Endothelial cell of umbilical vein (primary cell): Measurements from ENCODE around the gene KANSL1L. TPM values are rescaled to one million over a fixed set of nuclear protein-coding genes. Genes with fewer than 3 reads are reported as not detected.
A peak's percentile ranks its signal among the peaks of the same experiment; 100 is the strongest.

Source experiments
- BruUV-seq: library from RNA; stranded (reverse); fragments of 400-500 nt; replicated peaks from 2 replicates; lab custom pipeline; 2021; lab: Mats Ljungman, UMichigan
- CTCF ChIA-PET: fragments of 300-600, 350-600 bp; sonication (Branson Sonifier 250); formaldehyde crosslinking; loops from one replicate; lab custom pipeline; 2021; ENCODE audit warnings: antibody characterized with exemption, inconsistent platforms; lab: Charles Lee
- POLR2A ChIA-PET: fragments of 300-600, 350-600 bp; sonication (Branson Sonifier 250); formaldehyde crosslinking; loops from one replicate; lab custom pipeline; 2021; ENCODE audit warnings: antibody characterized with exemption, inconsistent platforms; lab: Charles Lee
- DNase-seq: peaks from one replicate; pipeline ENCODE4 v3.0.0-alpha.2; 2011; ENCODE audit warnings: low read depth, low spot score
- FAIRE-seq: peaks from 2 replicates; lab custom pipeline; 2011; peaks lifted over from hg19 to GRCh38; lab: Jason Lieb, UNC
- H2AFZ ChIP-seq: 2 replicates; pipeline ENCODE4 v1.6.0; 2012; ENCODE audit warnings: low read depth, low read length, control low read depth, inconsistent platforms
- H3K27ac ChIP-seq: 2 replicates; pipeline ENCODE4 v1.5.1; 2011; ENCODE audit warnings: low read depth, mild to moderate bottlenecking, control low read depth, low read length, moderate library complexity; ENCODE audit not compliant: insufficient read depth
- H3K27me3 ChIP-seq, 2 experiments: 2 replicates each; pipeline versions ENCODE4 v1.6.0 to v1.6.1; 2011; ENCODE audit warnings: low read length in 2 of 2, mixed read lengths in 1 of 2; ENCODE audit not compliant: control insufficient read depth in 2 of 2, insufficient read depth in 2 of 2
- H3K36me3 ChIP-seq, 2 experiments: 2 replicates in 1 of 2; 3 replicates in 1 of 2; pipeline ENCODE4 v1.5.1; 2011; ENCODE audit warnings: low read length in 2 of 2, mild to moderate bottlenecking in 1 of 2, moderate library complexity in 1 of 2; ENCODE audit not compliant: control insufficient read depth in 2 of 2, insufficient read depth in 2 of 2; ENCODE audit errors: extremely low read depth in 1 of 2
- H3K4me1 ChIP-seq: 3 replicates; pipeline ENCODE4 v1.5.1; 2011; ENCODE audit warnings: mild to moderate bottlenecking, low read length; ENCODE audit not compliant: control insufficient read depth, insufficient read depth; ENCODE audit errors: extremely low read depth
- H3K4me2 ChIP-seq: 2 replicates; pipeline ENCODE4 v1.6.1; 2011; ENCODE audit warnings: low read length, control low read depth, mixed read lengths; ENCODE audit not compliant: insufficient read depth
- H3K4me3 ChIP-seq, 3 experiments: fragments of 200-600 bp in 1 of 3; sonication (generic), shearing (Covaris generic) in 1 of 3; replicated peaks in 1 of 3; 2 replicates each; pipeline ENCODE4 v1.5.1; 2011 to 2016; ENCODE audit warnings: control low read depth in 3 of 3, low read length in 3 of 3, mild to moderate bottlenecking in 2 of 3, inconsistent platforms in 1 of 3, low read depth in 1 of 3, moderate library complexity in 1 of 3; ENCODE audit not compliant: insufficient read depth in 1 of 3
- H3K79me2 ChIP-seq: 2 replicates; pipeline ENCODE4 v1.6.0; 2012; ENCODE audit warnings: low read length, inconsistent platforms; ENCODE audit not compliant: control insufficient read depth, insufficient read depth
- H3K9ac ChIP-seq: replicated peaks from 2 replicates; pipeline ENCODE3; 2011; ENCODE audit warnings: low read length, control low read depth; ENCODE audit not compliant: insufficient read depth; ENCODE audit errors: extremely low read depth
- H3K9me1 ChIP-seq: replicated peaks from 3 replicates; pipeline ENCODE4 v1.6.0; 2011; ENCODE audit warnings: mild to moderate bottlenecking, low read length; ENCODE audit not compliant: control insufficient read depth, insufficient read depth; ENCODE audit errors: extremely low read depth
- H3K9me3 ChIP-seq: replicated peaks from 2 replicates; pipeline ENCODE4 v1.5.1; 2012; ENCODE audit warnings: low read length, inconsistent platforms; ENCODE audit not compliant: control insufficient read depth, insufficient read depth
- H4K20me1 ChIP-seq: replicated peaks from 2 replicates; pipeline ENCODE3; 2011; ENCODE audit warnings: mild to moderate bottlenecking, low read length; ENCODE audit not compliant: control insufficient read depth, insufficient read depth; ENCODE audit errors: extremely low read depth
- FOS ChIP-seq: IDR thresholded peaks from 2 replicates; pipeline ENCODE4 v1.6.1; 2011; ENCODE audit warnings: mild to moderate bottlenecking, low read length, moderate library complexity, borderline replicate concordance; ENCODE audit not compliant: insufficient read depth
- dilution Hi-C: fragments of 300-500 bp; cut with MboI; formaldehyde crosslinking; loops from one replicate; pipeline ENCODE4 v1.15.0; 2019; ENCODE audit warnings: low sequenced_read_pairs; ENCODE audit not compliant: extremely low pct_ligation_motif_present
- intact Hi-C: fragments of 100-400 bp; cut with micrococcal nuclease; formaldehyde crosslinking; loops from one replicate; pipeline ENCODE4 v1.10.0; 2022
- polyA plus RNA-seq, 4 experiments: library from polyadenylated mRNA; depleted of rRNA in 3 of 4; stranded (reverse) in 3 of 4; unstranded in 1 of 4; fragments of >200 nt; gene quantifications; 2 replicates each; pipeline versions ENCODE4 v1.2.1 to v1.2.3, GENCODE V29; 2011 to 2012; ENCODE audit warnings: missing spikeins in 1 of 4
- total RNA-seq: library from RNA; stranded (reverse); gene quantifications from 2 replicates; pipeline ENCODE4 v1.2.3, GENCODE V29; 2021
- TF ChIP-seq, protein P1 (sequence below): IDR thresholded peaks from 2 replicates; pipeline ENCODE4 v1.6.1; 2011; ENCODE audit not compliant: insufficient read depth, insufficient read length
- TF ChIP-seq, protein P2 (sequence below), 2 donors: IDR thresholded peaks; 1 replicate in 1 of 2; 2 replicates in 1 of 2; pipeline ENCODE4 v1.5.1; 2011; ENCODE audit warnings: low read length in 2 of 2, mild to moderate bottlenecking in 2 of 2, moderate library complexity in 2 of 2, control low read depth in 1 of 2, inconsistent platforms in 1 of 2, low read depth in 1 of 2; ENCODE audit not compliant: insufficient read depth in 1 of 2; ENCODE audit errors: extremely low read depth in 1 of 2

KANSL1L gene
- total and polyA plus RNA-seq, 2 donors (not counting 3 experiments of a cell fraction or from before 2014, with no cell fraction given) = 4.3 to 14.0 TPM

DNA sequence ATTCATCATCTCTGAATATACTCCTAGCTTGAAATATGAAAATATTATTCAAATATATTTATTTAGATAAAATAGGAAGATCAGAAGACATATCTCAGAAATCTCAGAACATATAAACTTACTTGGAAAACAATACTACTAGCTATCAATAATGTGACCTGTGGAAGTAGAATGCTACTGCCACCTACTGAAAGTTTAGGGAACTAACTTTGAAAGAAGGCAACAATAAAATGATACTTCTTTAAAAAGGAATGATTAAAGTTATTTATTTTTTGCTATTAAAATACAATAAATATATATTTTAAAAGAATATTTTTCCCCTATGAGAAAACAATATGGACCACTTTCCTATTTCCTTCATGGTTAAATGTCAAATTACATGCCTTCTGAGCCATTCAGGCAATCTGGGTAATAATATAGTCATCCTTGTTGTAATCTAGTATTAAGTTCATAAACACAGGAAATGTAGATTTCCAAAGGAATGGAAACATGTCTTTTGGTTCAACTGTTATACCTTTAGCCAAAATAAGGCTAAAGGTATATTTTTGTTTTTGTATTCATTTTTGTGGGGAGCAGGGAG, 28.1 kb upstream of the KANSL1L start:
- DNase-seq = peak; percentile 37
- no TSS peak for BruUV-seq

More for the DNA sequence above, 28.1 kb upstream of the KANSL1L start:
- H3K27ac ChIP-seq = no peak overlapping the region
- dilution Hi-C loops = no loop called here
- intact Hi-C loops = loop anchor here (1.0 to 10.0 kb wide), 5 partner anchors 222 to 1804 kb away; no protein-coding TSS in a partner anchor
- POLR2A ChIA-PET = no interaction called here
- H4K20me1 ChIP-seq = no peaks in the 10 kb centered on the region
- no peak overlapping the region for H2AFZ ChIP-seq
- TF ChIP-seq FOS = no peak
- TF ChIP-seq, protein P1, sequence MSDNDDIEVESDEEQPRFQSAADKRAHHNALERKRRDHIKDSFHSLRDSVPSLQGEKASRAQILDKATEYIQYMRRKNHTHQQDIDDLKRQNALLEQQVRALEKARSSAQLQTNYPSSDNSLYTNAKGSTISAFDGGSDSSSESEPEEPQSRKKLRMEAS = no peak
- TF ChIP-seq, protein P2, sequence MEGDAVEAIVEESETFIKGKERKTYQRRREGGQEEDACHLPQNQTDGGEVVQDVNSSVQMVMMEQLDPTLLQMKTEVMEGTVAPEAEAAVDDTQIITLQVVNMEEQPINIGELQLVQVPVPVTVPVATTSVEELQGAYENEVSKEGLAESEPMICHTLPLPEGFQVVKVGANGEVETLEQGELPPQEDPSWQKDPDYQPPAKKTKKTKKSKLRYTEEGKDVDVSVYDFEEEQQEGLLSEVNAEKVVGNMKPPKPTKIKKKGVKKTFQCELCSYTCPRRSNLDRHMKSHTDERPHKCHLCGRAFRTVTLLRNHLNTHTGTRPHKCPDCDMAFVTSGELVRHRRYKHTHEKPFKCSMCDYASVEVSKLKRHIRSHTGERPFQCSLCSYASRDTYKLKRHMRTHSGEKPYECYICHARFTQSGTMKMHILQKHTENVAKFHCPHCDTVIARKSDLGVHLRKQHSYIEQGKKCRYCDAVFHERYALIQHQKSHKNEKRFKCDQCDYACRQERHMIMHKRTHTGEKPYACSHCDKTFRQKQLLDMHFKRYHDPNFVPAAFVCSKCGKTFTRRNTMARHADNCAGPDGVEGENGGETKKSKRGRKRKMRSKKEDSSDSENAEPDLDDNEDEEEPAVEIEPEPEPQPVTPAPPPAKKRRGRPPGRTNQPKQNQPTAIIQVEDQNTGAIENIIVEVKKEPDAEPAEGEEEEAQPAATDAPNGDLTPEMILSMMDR (IDR thresholded peaks at IDR 0.05; ENCODE audit: extremely low read depth in 1 of 2, insufficient read depth in 1 of 2, low read depth in 1 of 2, low read length in 2 of 2) = peak; percentile 17 to 37
- no peaks in the 10 kb centered on the region for H3K79me2 ChIP-seq
- H3K9me1 ChIP-seq = no peaks in the 10 kb centered on the region
- H3K9ac ChIP-seq = no peak overlapping the region
- peaks cover 0 to 12% of the 10 kb centered on the region in 2 experiments for H3K27me3 ChIP-seq
- no peaks in the 10 kb centered on the region for H3K9me3 ChIP-seq
- peaks cover 14% of the 10 kb centered on the region for H3K4me1 ChIP-seq
- H3K4me3 ChIP-seq = no peak overlapping the region
- H3K36me3 ChIP-seq = no peaks in the 10 kb centered on the region
- no peak overlapping the region for H3K4me2 ChIP-seq
- CTCF ChIA-PET = interaction anchor here (0.6 to 3.0 kb wide), 69 partner anchors 8 to 1804 kb away, joined by 3 to 169 read pairs (median 4); partner anchors contain the start of genes ACADL, KANSL1L, MAP2 and PTH2R
- no peak for FAIRE-seq
